ENCODE measurements around the gene ASCL5.

ASCL5 gene

DNA sequence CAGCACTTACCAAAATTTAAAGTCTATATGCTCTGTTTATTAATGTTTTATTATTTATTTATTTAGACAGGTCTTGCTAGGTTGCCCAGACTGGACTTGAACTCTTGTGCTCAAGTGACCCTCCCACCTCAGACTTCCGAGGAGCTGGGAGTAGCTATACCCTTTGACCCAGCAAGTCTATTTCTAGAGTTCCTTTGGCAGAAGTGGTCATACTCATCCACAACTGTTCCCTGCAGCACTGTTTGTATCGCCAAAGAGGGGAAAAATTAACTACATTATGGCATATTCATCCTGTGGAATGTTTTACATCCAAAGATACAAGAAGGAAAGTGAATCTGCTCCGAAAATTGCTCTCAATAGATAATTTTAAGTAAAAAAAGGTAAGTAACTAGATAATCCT, 43.2 kb downstream of the ASCL5 start:
- WGBS, 2 experiments (ENCODE audit: insufficient coverage in 2 of 2) = 100% methylated on average over 1 of the region's 3 CpGs
- Histone ChIP-seq H3K36me3 (ENCODE audit: control insufficient read depth, insufficient read depth, low read length) (no peaks in the 10 kb centered on the region), H3K27ac (ENCODE audit: low read depth, low read length, severe bottlenecking) (no peak overlapping the region), H3K4me1 (ENCODE audit: control insufficient read depth, insufficient read depth, low read length, poor library complexity, severe bottlenecking) (peaks cover 5% of the 10 kb centered on the region), H3K4me3 (ENCODE audit: extremely low read depth, insufficient read depth, low read length, poor library complexity, severe bottlenecking) (no peak overlapping the region), H3K9me3 (ENCODE audit: control insufficient read depth, low read length) (no peaks in the 10 kb centered on the region)

- Histone ChIP-seq H3K36me3 (ENCODE audit: control insufficient read depth, insufficient read depth, low read length) (no peaks in the 10 kb centered on the region), H3K4me1 (ENCODE audit: control insufficient read depth, insufficient read depth, low read length, poor library complexity, severe bottlenecking) (no peaks in the 10 kb centered on the region), H3K4me3 (ENCODE audit: extremely low read depth, insufficient read depth, low read length, poor library complexity, severe bottlenecking) (no peak overlapping the region), H3K27ac (ENCODE audit: low read depth, low read length, severe bottlenecking) (no peak overlapping the region), H3K9me3 (ENCODE audit: control insufficient read depth, low read length) (no peaks in the 10 kb centered on the region)
- WGBS, 2 experiments (ENCODE audit: insufficient coverage in 2 of 2) = no CpG with 5 or more reads among the region's 3 CpGs
These were observed 46.8 kb downstream of the ASCL5 start for GRCh38 chr1:201080135-201080534.

GRCh38 chr1:201077736-201078135, 49.2 kb downstream of the ASCL5 start:
- no peaks in the 10 kb centered on the region for H3K36me3 ChIP-seq (ENCODE audit: control insufficient read depth, insufficient read depth, low read length)
- WGBS, 2 experiments (ENCODE audit: insufficient coverage in 2 of 2) = 95 to 97% methylated on average over 16 to 17 of the region's 17 CpGs
- no peak overlapping the region for H3K4me3 ChIP-seq (ENCODE audit: extremely low read depth, insufficient read depth, low read length, poor library complexity, severe bottlenecking)
- no peaks in the 10 kb centered on the region for H3K9me3 ChIP-seq (ENCODE audit: control insufficient read depth, low read length)
- no peak overlapping the region for H3K27ac ChIP-seq (ENCODE audit: low read depth, low read length, severe bottlenecking)
- H3K4me1 ChIP-seq (ENCODE audit: control insufficient read depth, insufficient read depth, low read length, poor library complexity, severe bottlenecking) = no peaks in the 10 kb centered on the region

GRCh38 chr1:201077116-201077515, 49.9 kb downstream of the ASCL5 start:
- Histone ChIP-seq H3K4me3 (ENCODE audit: extremely low read depth, insufficient read depth, low read length, poor library complexity, severe bottlenecking) (no peak overlapping the region), H3K9me3 (ENCODE audit: control insufficient read depth, low read length) (no peaks in the 10 kb centered on the region), H3K27ac (ENCODE audit: low read depth, low read length, severe bottlenecking) (no peak overlapping the region), H3K4me1 (ENCODE audit: control insufficient read depth, insufficient read depth, low read length, poor library complexity, severe bottlenecking) (no peaks in the 10 kb centered on the region), H3K36me3 (ENCODE audit: control insufficient read depth, insufficient read depth, low read length) (no peaks in the 10 kb centered on the region)
- 87 to 89% methylated on average over 5 to 7 of the region's 7 CpGs for WGBS, 2 experiments (ENCODE audit: insufficient coverage in 2 of 2)

DNA sequence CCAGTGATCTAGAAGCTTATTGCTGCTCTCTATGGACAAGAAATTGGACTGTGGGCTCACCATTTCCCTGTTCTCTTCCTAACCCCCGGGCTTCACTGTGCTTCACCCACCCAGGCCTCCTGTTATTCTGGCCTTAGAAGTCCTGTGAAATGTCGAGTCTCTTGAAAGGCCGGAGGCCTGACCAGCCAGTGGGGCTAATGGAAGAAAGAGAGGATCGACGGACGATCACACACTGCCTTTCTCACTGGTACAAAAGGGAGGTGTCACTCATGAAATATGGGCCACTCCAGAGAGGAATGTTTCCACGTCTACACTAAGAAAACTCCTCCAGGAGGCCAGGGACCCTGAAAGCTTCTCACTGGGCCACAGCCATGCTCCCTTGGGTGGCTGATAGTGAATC, 50.9 kb downstream of the ASCL5 start:
- no peaks in the 10 kb centered on the region for H3K4me1 ChIP-seq (ENCODE audit: control insufficient read depth, insufficient read depth, low read length, poor library complexity, severe bottlenecking)
- no peak overlapping the region for H3K27ac ChIP-seq (ENCODE audit: low read depth, low read length, severe bottlenecking)
- 72 to 90% methylated on average over 3 of the region's 7 CpGs for WGBS, 2 experiments (ENCODE audit: insufficient coverage in 2 of 2)
- no peaks in the 10 kb centered on the region for H3K9me3 ChIP-seq (ENCODE audit: control insufficient read depth, low read length)
- no peaks in the 10 kb centered on the region for H3K36me3 ChIP-seq (ENCODE audit: control insufficient read depth, insufficient read depth, low read length)
- no peak overlapping the region for H3K4me3 ChIP-seq (ENCODE audit: extremely low read depth, insufficient read depth, low read length, poor library complexity, severe bottlenecking)

GRCh38 chr1:201074018-201074417, 53.0 kb downstream of the ASCL5 start:
- Histone ChIP-seq H3K27ac (ENCODE audit: low read depth, low read length, severe bottlenecking) (no peak overlapping the region), H3K4me3 (ENCODE audit: extremely low read depth, insufficient read depth, low read length, poor library complexity, severe bottlenecking) (no peak overlapping the region), H3K9me3 (ENCODE audit: control insufficient read depth, low read length) (no peaks in the 10 kb centered on the region), H3K4me1 (ENCODE audit: control insufficient read depth, insufficient read depth, low read length, poor library complexity, severe bottlenecking) (no peaks in the 10 kb centered on the region), H3K36me3 (ENCODE audit: control insufficient read depth, insufficient read depth, low read length) (no peaks in the 10 kb centered on the region)
- 75 to 88% methylated on average over 5 of the region's 5 CpGs for WGBS, 2 experiments (ENCODE audit: insufficient coverage in 2 of 2)

DNA sequence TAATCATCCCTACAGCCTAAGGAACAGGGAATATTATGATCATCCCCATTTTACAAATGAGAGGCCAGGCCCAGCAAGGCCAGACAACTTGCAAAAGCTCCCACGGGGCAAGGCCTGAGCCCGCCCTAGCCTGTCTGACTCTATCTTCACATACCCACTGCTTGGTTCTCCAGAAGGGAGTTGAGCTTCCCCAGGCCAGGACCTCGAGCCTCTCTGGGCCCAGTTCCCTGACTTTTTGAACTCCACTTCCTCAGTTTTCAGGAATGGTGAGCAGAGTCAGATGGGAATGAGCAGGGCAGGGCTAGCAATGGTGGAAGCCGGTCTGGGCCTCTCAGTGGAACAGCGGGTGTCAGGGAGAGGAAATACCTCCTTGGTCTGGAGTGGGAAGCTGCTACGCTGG, 54.1 kb downstream of the ASCL5 start:
- H3K36me3 ChIP-seq (ENCODE audit: control insufficient read depth, insufficient read depth, low read length) = no peaks in the 10 kb centered on the region
- no peaks in the 10 kb centered on the region for H3K9me3 ChIP-seq (ENCODE audit: control insufficient read depth, low read length)
- H3K4me1 ChIP-seq (ENCODE audit: control insufficient read depth, insufficient read depth, low read length, poor library complexity, severe bottlenecking) = no peaks in the 10 kb centered on the region
- no peak overlapping the region for H3K4me3 ChIP-seq (ENCODE audit: extremely low read depth, insufficient read depth, low read length, poor library complexity, severe bottlenecking)
- WGBS, 2 experiments (ENCODE audit: insufficient coverage in 2 of 2) = 94 to 100% methylated on average over 4 to 5 of the region's 6 CpGs
- H3K27ac ChIP-seq (ENCODE audit: low read depth, low read length, severe bottlenecking) = no peak overlapping the region

GRCh38 chr1:201072149-201072548, 54.8 kb downstream of the ASCL5 start:
- Histone ChIP-seq H3K4me3 (ENCODE audit: extremely low read depth, insufficient read depth, low read length, poor library complexity, severe bottlenecking) (no peak overlapping the region), H3K9me3 (ENCODE audit: control insufficient read depth, low read length) (no peaks in the 10 kb centered on the region), H3K27ac (ENCODE audit: low read depth, low read length, severe bottlenecking) (no peak overlapping the region), H3K4me1 (ENCODE audit: control insufficient read depth, insufficient read depth, low read length, poor library complexity, severe bottlenecking) (no peaks in the 10 kb centered on the region), H3K36me3 (ENCODE audit: control insufficient read depth, insufficient read depth, low read length) (no peaks in the 10 kb centered on the region)
- 79 to 88% methylated on average over 5 of the region's 5 CpGs for WGBS, 2 experiments (ENCODE audit: insufficient coverage in 2 of 2)

- no peaks in the 10 kb centered on the region for H3K9me3 ChIP-seq (ENCODE audit: control insufficient read depth, low read length)
- H3K4me3 ChIP-seq (ENCODE audit: extremely low read depth, insufficient read depth, low read length, poor library complexity, severe bottlenecking) = no peak overlapping the region
- WGBS, 2 experiments (ENCODE audit: insufficient coverage in 2 of 2) = 92 to 100% methylated on average over 2 of the region's 3 CpGs
- H3K4me1 ChIP-seq (ENCODE audit: control insufficient read depth, insufficient read depth, low read length, poor library complexity, severe bottlenecking) = no peaks in the 10 kb centered on the region
- no peak overlapping the region for H3K27ac ChIP-seq (ENCODE audit: low read depth, low read length, severe bottlenecking)
- H3K36me3 ChIP-seq (ENCODE audit: control insufficient read depth, insufficient read depth, low read length) = no peaks in the 10 kb centered on the region
These were observed 57.3 kb downstream of the ASCL5 start for GRCh38 chr1:201069636-201070035.

DNA sequence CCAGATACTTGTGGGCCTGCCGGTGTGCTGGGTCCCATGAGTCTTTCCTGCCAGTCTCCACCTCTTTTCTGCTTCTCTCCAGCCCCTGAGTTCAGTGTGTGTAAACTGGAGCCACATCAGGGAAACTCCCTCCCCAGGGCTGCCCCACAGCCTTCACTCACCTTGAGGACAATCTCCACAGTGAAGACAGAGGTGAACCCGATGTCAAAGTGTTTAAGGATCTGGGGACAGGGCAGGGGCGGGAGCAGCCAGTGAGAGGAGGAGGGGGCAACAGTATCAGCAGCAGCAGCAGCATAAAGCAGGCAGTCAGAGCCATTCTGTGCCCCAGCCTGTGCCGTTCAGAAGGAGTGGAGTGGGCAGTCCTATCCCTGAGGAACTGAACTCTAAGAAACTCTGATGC, 58.0 kb downstream of the ASCL5 start:
- Histone ChIP-seq H3K27ac (ENCODE audit: low read depth, low read length, severe bottlenecking) (no peak overlapping the region), H3K4me3 (ENCODE audit: extremely low read depth, insufficient read depth, low read length, poor library complexity, severe bottlenecking) (no peak overlapping the region), H3K9me3 (ENCODE audit: control insufficient read depth, low read length) (no peaks in the 10 kb centered on the region), H3K4me1 (ENCODE audit: control insufficient read depth, insufficient read depth, low read length, poor library complexity, severe bottlenecking) (no peaks in the 10 kb centered on the region), H3K36me3 (ENCODE audit: control insufficient read depth, insufficient read depth, low read length) (no peaks in the 10 kb centered on the region)
- WGBS, 2 experiments (ENCODE audit: insufficient coverage in 2 of 2) = 70 to 82% methylated on average over 4 of the region's 4 CpGs

DNA sequence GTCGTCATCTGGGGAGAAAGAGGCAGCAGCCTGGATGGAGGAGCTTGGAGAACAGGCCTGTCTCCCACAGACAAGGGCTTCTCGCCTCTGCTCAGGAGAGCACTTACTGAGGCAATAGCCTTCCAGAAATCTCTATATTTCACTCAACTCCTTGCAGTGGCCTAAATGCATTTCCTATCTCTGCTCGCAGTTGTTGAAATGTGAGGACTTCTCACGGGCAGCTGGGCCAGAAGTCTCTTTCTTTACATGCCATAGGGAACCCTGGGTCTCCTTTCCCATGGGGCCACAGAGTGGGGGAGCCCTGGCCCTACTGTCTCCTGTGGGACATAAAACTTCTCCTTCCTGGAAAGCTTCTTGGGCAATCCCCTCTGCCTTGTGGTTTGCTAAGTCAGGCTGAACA, 60.0 kb downstream of the ASCL5 start:
- H3K4me3 ChIP-seq (ENCODE audit: extremely low read depth, insufficient read depth, low read length, poor library complexity, severe bottlenecking) = no peak overlapping the region
- 91 to 92% methylated on average over 3 of the region's 4 CpGs for WGBS, 2 experiments (ENCODE audit: insufficient coverage in 2 of 2)
- peaks cover 4% of the 10 kb centered on the region for H3K4me1 ChIP-seq (ENCODE audit: control insufficient read depth, insufficient read depth, low read length, poor library complexity, severe bottlenecking)
- no peaks in the 10 kb centered on the region for H3K9me3 ChIP-seq (ENCODE audit: control insufficient read depth, low read length)
- no peak overlapping the region for H3K27ac ChIP-seq (ENCODE audit: low read depth, low read length, severe bottlenecking)
- H3K36me3 ChIP-seq (ENCODE audit: control insufficient read depth, insufficient read depth, low read length) = no peaks in the 10 kb centered on the region

- H3K36me3 ChIP-seq (ENCODE audit: control insufficient read depth, insufficient read depth, low read length) = no peaks in the 10 kb centered on the region
- no peak overlapping the region for H3K27ac ChIP-seq (ENCODE audit: low read depth, low read length, severe bottlenecking)
- no peak overlapping the region for H3K4me3 ChIP-seq (ENCODE audit: extremely low read depth, insufficient read depth, low read length, poor library complexity, severe bottlenecking)
- H3K4me1 ChIP-seq (ENCODE audit: control insufficient read depth, insufficient read depth, low read length, poor library complexity, severe bottlenecking) = peaks cover 4% of the 10 kb centered on the region
- H3K9me3 ChIP-seq (ENCODE audit: control insufficient read depth, low read length) = no peaks in the 10 kb centered on the region
- 94 to 96% methylated on average over 7 to 10 of the region's 10 CpGs for WGBS, 2 experiments (ENCODE audit: insufficient coverage in 2 of 2)
These were observed 61.3 kb downstream of the ASCL5 start for GRCh38 chr1:201065686-201066085.

All from mesodermal cell (in vitro differentiated cells).